Activated naive CD4-positive, alpha-beta T cell treated with anti-CD3 and anti-CD28 coated beads, Interleukin-2, amount 10 ng/mL, durations not matched to agents 7 days and 5 days (primary cell): ENCODE measurements around the gene MEF2D.

Source experiments
- CTCF ChIA-PET: fragments of 350-600 bp; sonication (Branson Sonifier 250); formaldehyde crosslinking; loops from one replicate; lab custom pipeline; 2021; ENCODE audit warnings: antibody characterized with exemption; lab: Charles Lee
- DNase-seq: peaks from one replicate; pipeline ENCODE4 v3.0.0-alpha.2; 2020
- H3K27ac Mint-ChIP-seq: one replicate; pipeline ENCODE4 v1.8.0; 2021; ENCODE audit warnings: mild to moderate bottlenecking, moderate library complexity, mixed read lengths
- H3K27me3 Mint-ChIP-seq: one replicate; pipeline ENCODE4 v1.8.0; 2021; ENCODE audit warnings: mild to moderate bottlenecking, mixed read lengths
- H3K36me3 Mint-ChIP-seq: one replicate; pipeline ENCODE4 v1.8.0; 2021; ENCODE audit warnings: mixed read lengths
- H3K4me1 Mint-ChIP-seq: one replicate; pipeline ENCODE4 v1.8.0; 2021; ENCODE audit warnings: mixed read lengths
- H3K4me3 Mint-ChIP-seq: one replicate; pipeline ENCODE4 v1.8.0; 2021; ENCODE audit warnings: mild to moderate bottlenecking, moderate library complexity, mixed read lengths
- H3K9me3 Mint-ChIP-seq: one replicate; pipeline ENCODE4 v1.8.0; 2021; ENCODE audit warnings: mixed read lengths

Gene MEF2D

GRCh38 chr1:156444407-156445001 lies 56.1 kb downstream of the MEF2D start:
- Mint-ChIP-seq H3K27me3 (peaks cover 87% of the 10 kb centered on the region), H3K36me3 (no peaks in the 10 kb centered on the region), H3K27ac (no peak overlapping the region), H3K4me1 (peaks cover 6% of the 10 kb centered on the region), H3K9me3 (no peaks in the 10 kb centered on the region), H3K4me3 (no peak overlapping the region)
- DNase-seq: peak; percentile 52
- CTCF ChIA-PET: interaction anchor here (1.8 to 8.7 kb wide), 8 partner anchors 12 to 164 kb away, joined by 7 to 337 read pairs (median 12); no protein-coding TSS in a partner anchor

GRCh38 chr1:156443286-156443685 lies 57.3 kb downstream of the MEF2D start:
- no peak overlapping the region for H3K27ac Mint-ChIP-seq
- H3K4me1 Mint-ChIP-seq: peaks cover 16% of the 10 kb centered on the region
- no peaks in the 10 kb centered on the region for H3K9me3 Mint-ChIP-seq
- no peaks in the 10 kb centered on the region for H3K36me3 Mint-ChIP-seq
- DNase-seq: no peak
- no peak overlapping the region for H3K4me3 Mint-ChIP-seq
- CTCF ChIA-PET: interaction anchor here (2.1 to 4.3 kb wide), 3 partner anchors 11 to 60 kb away, joined by 4 to 54 read pairs (median 14); no protein-coding TSS in a partner anchor
- H3K27me3 Mint-ChIP-seq: peaks cover 87% of the 10 kb centered on the region

GRCh38 chr1:156440654-156441437 lies 59.7 kb downstream of the MEF2D start:
- Mint-ChIP-seq H3K36me3 (no peaks in the 10 kb centered on the region), H3K27ac (no peak overlapping the region), H3K9me3 (no peaks in the 10 kb centered on the region), H3K4me3 (no peak overlapping the region), H3K27me3 (peaks cover 96% of the 10 kb centered on the region), H3K4me1 (peaks cover 26% of the 10 kb centered on the region)
- CTCF ChIA-PET: interaction anchor here (0.7 to 4.3 kb wide), 8 partner anchors 8 to 82 kb away, joined by 3 to 54 read pairs (median 4); no protein-coding TSS in a partner anchor
- DNase-seq: no peak

- Mint-ChIP-seq H3K4me3 (no peak overlapping the region), H3K36me3 (peaks cover 2% of the 10 kb centered on the region), H3K27me3 (peaks cover 99% of the 10 kb centered on the region), H3K9me3 (no peaks in the 10 kb centered on the region), H3K27ac (no peak overlapping the region), H3K4me1 (peaks cover 29% of the 10 kb centered on the region)
- DNase-seq: no peak
- CTCF ChIA-PET: no interaction called here
Observed at GRCh38 chr1:156439777-156440183, 60.8 kb downstream of the MEF2D start.

GRCh38 chr1:156439036-156439776 lies 61.4 kb downstream of the MEF2D start:
- no peak overlapping the region for H3K27ac Mint-ChIP-seq
- no peak for DNase-seq

GRCh38 chr1:156438278-156438987 lies 62.1 kb downstream of the MEF2D start:
- no peak overlapping the region for H3K27ac Mint-ChIP-seq
- CTCF ChIA-PET: no interaction called here
- no peak overlapping the region for H3K4me3 Mint-ChIP-seq
- DNase-seq: no peak
- no peaks in the 10 kb centered on the region for H3K9me3 Mint-ChIP-seq
- peaks cover 29% of the 10 kb centered on the region for H3K4me1 Mint-ChIP-seq
- H3K27me3 Mint-ChIP-seq: peaks cover 99% of the 10 kb centered on the region
- H3K36me3 Mint-ChIP-seq: peaks cover 2% of the 10 kb centered on the region

More at GRCh38 chr1:156439036-156439776, 61.4 kb downstream of the MEF2D start:
- CTCF ChIA-PET: no interaction called here
- peaks cover 2% of the 10 kb centered on the region for H3K36me3 Mint-ChIP-seq
- H3K9me3 Mint-ChIP-seq: no peaks in the 10 kb centered on the region
- H3K27me3 Mint-ChIP-seq: peaks cover 99% of the 10 kb centered on the region
- H3K4me1 Mint-ChIP-seq: peaks cover 29% of the 10 kb centered on the region
- H3K4me3 Mint-ChIP-seq: no peak overlapping the region

GRCh38 chr1:156437037-156437867 lies 63.3 kb downstream of the MEF2D start:
- no peak for DNase-seq
- H3K9me3 Mint-ChIP-seq: no peaks in the 10 kb centered on the region
- peaks cover 2% of the 10 kb centered on the region for H3K36me3 Mint-ChIP-seq
- CTCF ChIA-PET: interaction anchor here (1.2 to 2.5 kb wide), 2 partner anchors 14 to 52 kb away, joined by 3 to 14 read pairs; no protein-coding TSS in a partner anchor
- H3K4me3 Mint-ChIP-seq: no peak overlapping the region
- H3K27me3 Mint-ChIP-seq: peaks cover 100% of the 10 kb centered on the region
- H3K4me1 Mint-ChIP-seq: peaks cover 29% of the 10 kb centered on the region
- H3K27ac Mint-ChIP-seq: no peak overlapping the region

- peak overlapping the region; percentile 16 for H3K4me3 Mint-ChIP-seq
- CTCF ChIA-PET: interaction anchor here (1.2 to 2.5 kb wide), 2 partner anchors 14 to 51 kb away, joined by 3 to 14 read pairs; no protein-coding TSS in a partner anchor
Observed at GRCh38 chr1:156436141-156437036, 64.2 kb downstream of the MEF2D start.

GRCh38 chr1:156435545-156436140 lies 64.9 kb downstream of the MEF2D start:
- Mint-ChIP-seq H3K27me3 (peaks cover 100% of the 10 kb centered on the region), H3K4me3 (peak overlapping the region; percentile 71), H3K36me3 (peaks cover 2% of the 10 kb centered on the region), H3K27ac (peak overlapping the region; percentile 56), H3K9me3 (no peaks in the 10 kb centered on the region), H3K4me1 (peaks cover 29% of the 10 kb centered on the region)
- peak; percentile 50 for DNase-seq
- CTCF ChIA-PET: interaction anchor here (2.5 kb wide), 1 partner anchor 50 kb away, joined by 14 read pairs; no protein-coding TSS in a partner anchor

More at GRCh38 chr1:156436141-156437036, 64.2 kb downstream of the MEF2D start:
- DNase-seq: no peak
- no peaks in the 10 kb centered on the region for H3K9me3 Mint-ChIP-seq
- peaks cover 29% of the 10 kb centered on the region for H3K4me1 Mint-ChIP-seq
- H3K27ac Mint-ChIP-seq: no peak overlapping the region
- peaks cover 100% of the 10 kb centered on the region for H3K27me3 Mint-ChIP-seq
- H3K36me3 Mint-ChIP-seq: peaks cover 2% of the 10 kb centered on the region

GRCh38 chr1:156434989-156435544 lies 65.5 kb downstream of the MEF2D start:
- Mint-ChIP-seq H3K27ac (peak overlapping the region; percentile 3), H3K9me3 (no peaks in the 10 kb centered on the region), H3K4me3 (peak overlapping the region; percentile 33), H3K27me3 (peaks cover 100% of the 10 kb centered on the region), H3K36me3 (peaks cover 2% of the 10 kb centered on the region), H3K4me1 (peaks cover 29% of the 10 kb centered on the region)
- CTCF ChIA-PET: interaction anchor here (1.0 to 6.0 kb wide), 4 partner anchors 15 to 50 kb away, joined by 3 to 42 read pairs (median 8); no protein-coding TSS in a partner anchor
- DNase-seq: no peak

- no peak for DNase-seq
- Mint-ChIP-seq H3K36me3 (peaks cover 2% of the 10 kb centered on the region), H3K27me3 (peaks cover 100% of the 10 kb centered on the region), H3K9me3 (no peaks in the 10 kb centered on the region), H3K4me1 (peaks cover 22% of the 10 kb centered on the region), H3K4me3 (no peak overlapping the region), H3K27ac (no peak overlapping the region)
- CTCF ChIA-PET: interaction anchor here (1.2 to 6.0 kb wide), 3 partner anchors 12 to 48 kb away, joined by 3 to 42 read pairs (median 15); no protein-coding TSS in a partner anchor
Observed at GRCh38 chr1:156433602-156434001, 67.0 kb downstream of the MEF2D start.
